ENCODE results near the gene FSIP1. TPM values are rescaled to one million over a fixed set of nuclear protein-coding genes. Genes with fewer than 3 reads are reported as not detected.
A peak's percentile ranks its signal among the peaks of the same experiment; 100 is the strongest.

The FSIP1 gene
- polyA plus RNA-seq, 2 of the 4 experiments (the other 2 are of a cell fraction), result 0.71 to 0.93 TPM

GRCh38 chr15:39593071-39593655 is 189.5 kb downstream of the FSIP1 start:
- CTCF ChIA-PET, result interaction anchor here (1.2 kb wide), 1 partner anchor 13 kb away, joined by 4 read pairs; no protein-coding TSS in a partner anchor
- TF ChIP-seq RARB (CRISPR knock-in tag; IDR thresholded peaks at IDR 0.05) (no peak), TFCP2L1 (CRISPR knock-in tag; IDR thresholded peaks at IDR 0.05) (no peak), MAZ (IDR thresholded peaks at IDR 0.05; ENCODE audit: borderline replicate concordance, low read depth, low read length) (no peak), ELK1 (IDR thresholded peaks at IDR 0.05; ENCODE audit: low read depth, low read length) (no peak), CHD4 (IDR thresholded peaks at IDR 0.05; ENCODE audit: borderline replicate concordance) (no peak), NPAS2 (CRISPR knock-in tag; IDR thresholded peaks at IDR 0.05; ENCODE audit: borderline replicate concordance) (no peak), PBX3 (IDR thresholded peaks at IDR 0.05) (no peak), MAX (IDR thresholded peaks at IDR 0.05) (no peak)
- FAIRE-seq, result no peak
- POLR2A ChIA-PET, result no interaction called here
- no peak for DNase-seq (ENCODE audit: low read depth in 1 of 2, low spot score in 1 of 2)
- Histone ChIP-seq H3K4me2 (no peak overlapping the region), H3K4me1 (peaks cover 34% of the 10 kb centered on the region), H3K4me3 (no peak overlapping the region), H3K9me3 (no peaks in the 10 kb centered on the region), H3K27ac (no peak overlapping the region)
- 92% methylated on average over 12 of the region's 15 CpGs for WGBS (ENCODE audit: missing lambda C conversion rate)
- ATAC-seq, result 0 out of 6 replicates have a peak, but pooled peaks of 1 of the 2 experiments have one; percentile 5

GRCh38 chr15:39592500-39592899 is 190.1 kb downstream of the FSIP1 start:
- Histone ChIP-seq H3K9me3 (no peaks in the 10 kb centered on the region), H3K27ac (no peak overlapping the region), H3K4me3 (no peak overlapping the region), H3K4me1 (peaks cover 33% of the 10 kb centered on the region), H3K4me2 (no peak overlapping the region)
- FAIRE-seq (no peak), ATAC-seq (no peak), DNase-seq (ENCODE audit: low read depth in 1 of 2, low spot score in 1 of 2) (no peak)
- CTCF ChIA-PET, result interaction anchor here (1.5 kb wide), 1 partner anchor 12 kb away, joined by 6 read pairs; the partner anchor contains the start of gene THBS1
- 84% methylated on average over 6 of the region's 6 CpGs for WGBS (ENCODE audit: missing lambda C conversion rate)
- POLR2A ChIA-PET, result no interaction called here
- no peak for TF ChIP-seq FOSL2 (IDR thresholded peaks at IDR 0.05)
- no peak for TF ChIP-seq FOSL2 (CRISPR knock-in tag; IDR thresholded peaks at IDR 0.05)
- TF ChIP-seq ZSCAN20 (CRISPR knock-in tag; IDR thresholded peaks at IDR 0.05), result no peak
- no peak for TF ChIP-seq GATA3 (IDR thresholded peaks at IDR 0.05; ENCODE audit: borderline replicate concordance)
- TF ChIP-seq ATOH8 (CRISPR knock-in tag; IDR thresholded peaks at IDR 0.05; ENCODE audit: low read depth), result no peak
- TF ChIP-seq JUN (IDR thresholded peaks at IDR 0.05), result no peak
- no peak for TF ChIP-seq E2F6 (IDR thresholded peaks at IDR 0.05; ENCODE audit: borderline replicate concordance, low read depth)
- TF ChIP-seq KDM5A (IDR thresholded peaks at IDR 0.05), result no peak
- TF ChIP-seq KDM1A (IDR thresholded peaks at IDR 0.05; ENCODE audit: low read depth), result no peak
- TF ChIP-seq MAX (IDR thresholded peaks at IDR 0.05), result no peak
- no peak for TF ChIP-seq HES2 (IDR thresholded peaks at IDR 0.05)
- no peak for TF ChIP-seq CTCF (IDR thresholded peaks at IDR 0.05)
